HuH-7 (cell line): ENCODE measurements around the gene NCBP3.
"Not testable (repeated sequence)": the region's sequence is repeated elsewhere in the genome, so short reads cannot be mapped to it uniquely, and the experiment has no call there.

ENCODE experiments used
- DNase-seq: peaks from one replicate; pipeline ENCODE4 v3.0.0; 2011; ENCODE audit warnings: low spot score

Gene NCBP3

GRCh38 chr17:3846437-3847164 is 555 bp upstream of the NCBP3 start:
- DNase-seq = no peak

GRCh38 chr17:3845291-3845620 is 790 bp downstream of the NCBP3 start:
- DNase-seq = no peak

DNA sequence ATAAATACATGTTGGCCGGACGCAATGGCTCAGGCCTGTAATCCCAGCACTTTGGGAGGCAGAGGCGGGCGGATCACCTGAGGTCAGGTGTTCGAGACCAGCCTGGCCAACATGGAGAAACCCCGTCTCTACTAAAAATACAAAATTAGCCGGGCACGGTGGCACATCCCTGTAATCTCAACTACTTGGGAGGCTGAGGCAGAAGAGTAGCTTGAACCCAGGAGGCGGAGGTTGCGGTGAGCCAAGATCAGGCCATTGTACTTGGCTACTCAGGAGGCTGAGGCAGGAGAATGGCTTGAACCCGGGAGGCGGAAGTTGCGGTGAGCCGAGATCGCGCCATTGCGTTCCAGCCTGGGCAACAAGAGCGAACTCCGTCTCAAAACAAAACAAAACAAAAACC is 1.5 kb downstream of the NCBP3 start:
- not testable (repeated sequence) for DNase-seq

GRCh38 chr17:3843935-3844516 is 2.0 kb downstream of the NCBP3 start:
- peak; percentile 78 for DNase-seq

- no peak for DNase-seq
These were observed 7.8 kb downstream of the NCBP3 start for GRCh38 chr17:3838206-3838605.

DNA sequence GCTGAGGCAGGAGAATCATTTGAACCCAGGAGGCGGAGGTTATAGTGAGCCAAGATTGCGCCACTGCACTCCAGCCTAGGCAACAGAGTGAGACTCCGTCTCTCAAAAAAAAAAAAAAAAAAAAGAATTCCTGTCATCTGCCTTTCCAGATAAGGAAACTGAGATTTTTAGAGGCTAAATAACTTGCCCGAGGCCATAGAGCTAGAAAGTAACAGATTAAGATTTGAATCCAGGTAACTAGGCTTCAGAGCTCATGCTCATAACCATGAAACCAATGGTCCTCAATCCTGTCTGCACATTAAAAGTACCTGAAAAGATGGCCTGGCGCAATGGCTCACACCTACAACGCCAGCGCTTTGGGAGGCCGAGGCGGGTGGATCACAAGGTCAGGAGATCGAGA is 9.5 kb downstream of the NCBP3 start:
- DNase-seq = no peak

DNA sequence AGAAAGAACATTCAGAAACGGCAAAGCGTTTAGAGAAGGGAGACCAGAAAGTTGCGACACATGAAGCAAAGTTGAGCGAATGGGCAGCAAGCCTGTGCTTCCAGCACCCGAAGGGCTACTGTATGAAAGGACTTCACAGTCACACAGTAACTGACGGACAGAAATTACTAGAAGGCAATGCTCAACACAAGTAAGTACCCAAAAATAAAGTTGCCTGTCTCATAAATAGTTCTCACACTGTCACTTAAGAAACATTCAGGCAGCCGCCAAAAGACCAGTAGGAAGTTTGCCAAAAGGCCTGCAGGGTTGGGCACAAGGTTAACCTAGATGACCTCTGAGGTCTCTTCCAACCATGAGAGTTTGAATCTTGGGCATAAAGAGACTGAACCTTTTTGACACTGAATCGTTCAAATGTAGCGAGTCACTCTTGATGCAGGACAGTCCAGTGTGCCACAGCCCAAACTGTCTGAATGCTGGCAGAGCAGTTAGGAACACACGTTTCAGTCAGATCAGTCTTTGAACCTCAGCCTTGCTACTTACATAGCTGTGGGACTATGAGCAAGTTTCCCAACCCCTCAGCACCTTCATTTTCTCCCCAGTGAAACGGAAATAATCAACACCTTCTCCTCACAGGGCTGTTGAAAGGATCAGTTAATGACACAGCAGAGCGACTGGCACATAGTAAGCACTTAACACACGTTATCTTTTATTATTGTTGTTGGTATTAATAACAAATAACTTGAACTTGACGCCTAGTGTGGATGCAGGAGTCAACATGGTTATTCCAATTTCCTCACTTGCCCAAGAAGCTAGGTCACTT is 10.4 kb downstream of the NCBP3 start:
- no peak for DNase-seq

- DNase-seq = no peak
These were observed 11.2 kb downstream of the NCBP3 start for GRCh38 chr17:3834811-3835210.

GRCh38 chr17:3828852-3829232 is 17.2 kb downstream of the NCBP3 start:
- DNase-seq = no peak

DNA sequence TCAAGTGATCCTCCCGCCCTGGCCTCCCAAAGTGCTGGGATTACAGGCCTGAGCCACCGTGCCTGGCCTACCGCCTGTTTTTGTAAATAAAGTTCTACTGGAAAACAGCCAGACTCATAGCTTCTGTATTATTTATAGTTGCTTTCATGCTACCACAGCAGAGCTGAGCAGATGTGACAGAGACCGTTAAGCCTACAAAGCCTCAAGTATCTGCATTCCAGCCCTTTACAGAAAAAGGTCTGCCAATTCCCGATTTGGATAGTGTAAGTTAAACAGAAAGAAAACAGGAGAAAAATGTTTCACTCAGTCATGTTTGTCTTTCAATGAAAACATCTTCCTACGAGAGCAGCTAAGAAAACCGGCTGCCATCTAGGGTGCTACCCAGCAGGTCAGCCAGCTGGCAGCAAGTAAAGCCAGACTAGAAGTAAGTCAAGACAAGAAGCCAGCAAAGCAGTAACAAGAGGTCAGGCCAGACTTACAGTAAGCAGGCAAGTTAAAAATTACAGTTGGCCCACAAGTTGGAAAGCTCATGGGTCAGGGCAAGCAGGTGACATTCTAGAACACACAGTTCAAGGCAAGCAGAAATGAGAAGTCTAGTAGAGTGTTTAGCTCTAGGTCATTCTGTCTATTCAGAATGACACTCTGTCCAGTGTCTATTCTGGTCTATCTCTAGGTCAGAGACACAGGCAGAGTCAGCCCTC is 17.7 kb downstream of the NCBP3 start:
- no peak for DNase-seq

DNA sequence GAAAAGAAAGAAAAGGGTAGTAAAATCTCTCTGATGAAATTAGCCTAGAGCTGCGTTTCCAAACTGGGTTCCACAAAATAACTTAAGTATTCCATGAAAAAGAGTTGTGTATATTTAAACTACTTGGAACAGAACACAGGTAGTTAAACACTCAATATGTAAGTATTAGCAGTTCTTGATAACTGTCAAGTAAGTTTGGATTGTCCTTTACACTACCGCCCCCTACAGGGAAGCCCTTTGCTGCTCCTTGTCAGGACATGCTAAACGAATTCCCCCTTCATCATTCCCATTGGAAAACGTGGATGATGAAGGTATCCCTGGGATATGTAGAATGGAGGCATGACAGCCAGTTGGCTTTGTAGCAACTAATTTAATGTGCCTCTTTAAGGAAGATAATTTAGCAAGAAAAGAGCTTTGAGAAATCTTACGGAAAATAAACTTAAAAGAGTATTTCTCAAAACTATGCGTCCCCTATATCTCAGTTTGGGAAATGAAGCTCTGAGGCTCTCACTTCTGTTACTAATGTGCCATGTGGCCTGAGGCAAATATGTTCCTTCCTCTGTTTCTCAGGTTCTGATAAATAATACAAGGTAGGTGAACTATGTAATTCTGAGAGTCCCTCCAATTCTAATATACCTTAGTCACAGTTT is 18.8 kb downstream of the NCBP3 start:
- DNase-seq = no peak

DNA sequence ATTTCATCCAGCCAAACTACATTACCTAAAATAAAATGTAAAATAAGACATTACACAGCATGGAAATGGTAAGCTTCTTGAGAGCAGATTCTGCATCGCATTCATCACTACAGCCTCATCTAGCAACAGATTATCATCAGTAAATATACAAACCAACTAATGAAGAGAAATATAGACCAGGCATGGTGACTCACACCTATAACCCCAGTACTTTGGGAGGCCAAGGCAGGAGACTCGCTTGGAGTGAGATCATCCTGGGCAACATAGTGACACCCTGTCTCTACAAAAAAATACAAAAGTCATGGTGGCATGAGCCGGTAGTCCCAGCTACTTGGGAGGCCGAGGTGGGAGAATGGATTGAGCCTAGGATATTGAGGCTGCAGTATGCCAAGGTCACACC is 19.9 kb downstream of the NCBP3 start:
- DNase-seq = no peak

DNA sequence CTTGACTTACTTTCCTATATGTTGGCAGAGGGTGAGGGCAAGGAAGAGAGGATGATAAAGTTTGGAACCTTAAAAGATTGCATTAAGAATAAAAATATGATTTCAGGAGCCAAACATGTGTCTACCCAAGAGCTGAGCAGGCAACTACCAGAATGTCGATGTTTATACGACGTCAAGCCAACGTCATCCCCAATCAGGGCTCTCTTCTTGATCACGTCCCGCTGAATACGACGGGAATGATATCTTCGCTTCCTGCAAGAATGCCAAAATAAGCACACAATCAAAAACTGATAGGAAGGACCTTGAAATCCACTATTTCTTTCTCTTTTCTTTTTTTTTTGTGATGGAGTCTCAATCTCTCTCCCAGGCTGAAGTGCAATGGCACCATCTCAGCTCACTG is 24.9 kb downstream of the NCBP3 start:
- no peak for DNase-seq

DNA sequence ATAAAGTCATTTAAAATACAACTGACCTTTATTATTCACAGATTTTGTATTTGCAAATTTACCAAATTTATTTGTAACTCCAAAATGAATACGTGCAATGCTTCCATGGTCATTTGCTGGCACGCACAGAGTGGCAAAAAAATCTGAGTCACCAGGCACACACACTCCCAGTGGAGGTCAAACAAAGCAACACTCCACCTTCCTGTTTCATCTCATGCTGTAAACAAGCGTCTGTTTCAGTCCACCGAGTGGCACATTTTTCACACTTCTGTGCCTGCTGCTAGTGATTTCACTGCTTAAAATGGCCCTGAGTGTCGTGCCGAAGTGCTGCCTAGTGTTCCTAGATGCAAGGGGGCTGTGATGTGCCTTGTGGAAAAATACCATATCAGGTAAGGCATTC is 27.3 kb downstream of the NCBP3 start:
- DNase-seq = no peak

- DNase-seq = no peak
These were observed 28.0 kb downstream of the NCBP3 start for GRCh38 chr17:3817851-3818605.

GRCh38 chr17:3815925-3816324 is 30.1 kb downstream of the NCBP3 start:
- no peak for DNase-seq

DNA sequence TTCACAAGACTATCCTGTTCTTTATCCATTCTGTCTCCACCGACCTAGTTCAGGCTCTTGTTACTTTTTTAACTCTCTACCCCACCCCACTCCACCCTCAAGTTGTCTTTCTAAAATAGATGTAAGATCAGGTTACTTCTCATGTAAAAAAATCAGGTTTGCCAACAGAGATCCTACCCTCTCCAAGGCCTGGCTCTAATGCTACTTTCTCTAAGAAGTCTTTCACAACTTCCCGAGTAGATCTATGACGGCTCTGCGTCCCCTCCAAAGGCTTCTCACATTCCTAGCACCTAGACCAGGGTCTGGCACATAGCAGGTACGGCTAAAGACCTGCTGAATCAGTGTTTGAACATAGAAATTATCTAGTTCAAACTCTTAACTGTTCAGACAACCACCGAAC is 30.9 kb downstream of the NCBP3 start:
- no peak for DNase-seq

DNA sequence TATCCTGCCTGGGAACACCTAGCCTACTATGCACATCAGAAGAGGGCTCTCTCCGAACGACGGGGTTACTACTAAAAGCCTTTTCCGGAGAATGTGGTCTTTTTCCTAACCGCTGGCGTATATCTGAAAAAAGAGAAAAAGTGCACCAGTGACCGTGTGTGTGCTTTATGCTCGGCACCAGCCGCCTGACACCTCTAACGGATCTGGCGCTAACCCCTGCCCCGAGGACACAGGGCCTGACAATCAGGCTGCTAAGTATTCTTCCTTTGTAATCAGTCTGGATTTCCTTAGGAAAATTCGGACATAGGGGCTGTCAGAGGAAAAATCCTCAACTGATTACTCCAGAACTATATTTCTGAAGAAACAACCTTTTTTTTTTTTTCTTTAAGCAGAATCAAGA is 31.7 kb downstream of the NCBP3 start:
- no peak for DNase-seq

- no peak for DNase-seq
These were observed 32.9 kb downstream of the NCBP3 start for GRCh38 chr17:3813171-3813570.

DNA sequence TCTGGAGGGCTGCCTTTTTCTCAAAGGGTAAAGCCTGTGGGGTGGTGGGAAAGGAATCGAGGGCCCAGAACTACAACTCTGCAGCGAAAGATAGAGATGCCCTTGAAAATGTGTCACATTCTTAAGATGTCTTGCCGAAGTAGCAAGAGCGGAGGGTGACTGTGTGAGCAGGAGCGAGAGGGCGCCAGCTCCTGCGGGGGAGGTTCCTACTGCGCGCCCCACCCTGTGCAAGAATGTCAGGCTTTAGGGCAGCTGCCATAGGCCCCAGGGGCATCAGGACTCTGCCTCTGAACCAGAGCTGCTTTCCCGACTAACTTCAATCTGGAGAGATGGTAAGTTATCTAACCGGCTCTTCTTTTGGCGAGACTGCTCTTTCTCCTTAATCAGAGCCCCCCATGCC is 33.3 kb downstream of the NCBP3 start:
- DNase-seq = no peak

DNA sequence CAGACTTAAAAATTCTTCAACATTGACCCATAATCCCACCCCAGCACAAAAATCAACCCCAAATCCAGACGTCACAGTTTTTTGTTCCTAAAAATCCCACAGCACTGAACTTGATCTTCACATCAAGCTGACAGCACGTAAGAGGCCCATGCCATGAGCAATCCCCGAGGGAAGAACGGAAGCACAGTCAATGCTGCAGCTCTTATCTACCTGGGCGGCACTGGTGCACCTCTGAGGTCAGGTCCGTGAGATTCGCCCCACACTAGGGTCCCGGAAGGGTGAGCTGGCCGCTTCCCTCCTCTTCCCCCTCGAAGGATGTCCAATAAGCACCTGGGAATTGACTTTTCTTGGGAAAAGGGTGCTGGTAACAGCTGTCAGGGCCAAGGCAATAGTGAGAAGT is 33.8 kb downstream of the NCBP3 start:
- no peak for DNase-seq

- no peak for DNase-seq
These were observed 36.0 kb downstream of the NCBP3 start for GRCh38 chr17:3810019-3810418.
